Measurements from ENCODE around the gene SEMA3E. TPM values are rescaled to one million over a fixed set of nuclear protein-coding genes. Genes with fewer than 3 reads are reported as not detected.

Gene SEMA3E
- total RNA-seq, 1 donor = 16.1 TPM

DNA sequence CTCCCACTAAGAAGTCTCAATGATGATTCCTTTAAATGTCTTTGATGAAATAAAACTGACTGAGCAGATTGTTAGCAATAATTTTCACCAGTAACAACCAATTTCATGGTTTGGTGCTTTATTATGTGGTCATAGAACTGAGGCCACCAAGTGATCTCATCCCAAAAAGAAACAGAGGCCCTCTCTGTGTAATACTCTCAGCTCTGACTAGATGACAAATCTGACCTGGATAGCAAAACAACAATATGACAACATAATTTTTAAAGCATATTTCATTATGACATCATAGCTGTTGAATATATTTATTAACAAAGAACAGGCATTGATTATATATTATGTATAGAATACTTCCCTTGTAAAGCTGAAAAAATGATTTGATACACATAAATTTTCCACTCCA, 5.9 kb downstream of the SEMA3E start:
- H3K4me3 ChIP-seq (ENCODE audit: low read depth, low read length) = no peak overlapping the region
- DNase-seq (ENCODE audit: low read depth) = no peak
- TF ChIP-seq, protein P1, sequence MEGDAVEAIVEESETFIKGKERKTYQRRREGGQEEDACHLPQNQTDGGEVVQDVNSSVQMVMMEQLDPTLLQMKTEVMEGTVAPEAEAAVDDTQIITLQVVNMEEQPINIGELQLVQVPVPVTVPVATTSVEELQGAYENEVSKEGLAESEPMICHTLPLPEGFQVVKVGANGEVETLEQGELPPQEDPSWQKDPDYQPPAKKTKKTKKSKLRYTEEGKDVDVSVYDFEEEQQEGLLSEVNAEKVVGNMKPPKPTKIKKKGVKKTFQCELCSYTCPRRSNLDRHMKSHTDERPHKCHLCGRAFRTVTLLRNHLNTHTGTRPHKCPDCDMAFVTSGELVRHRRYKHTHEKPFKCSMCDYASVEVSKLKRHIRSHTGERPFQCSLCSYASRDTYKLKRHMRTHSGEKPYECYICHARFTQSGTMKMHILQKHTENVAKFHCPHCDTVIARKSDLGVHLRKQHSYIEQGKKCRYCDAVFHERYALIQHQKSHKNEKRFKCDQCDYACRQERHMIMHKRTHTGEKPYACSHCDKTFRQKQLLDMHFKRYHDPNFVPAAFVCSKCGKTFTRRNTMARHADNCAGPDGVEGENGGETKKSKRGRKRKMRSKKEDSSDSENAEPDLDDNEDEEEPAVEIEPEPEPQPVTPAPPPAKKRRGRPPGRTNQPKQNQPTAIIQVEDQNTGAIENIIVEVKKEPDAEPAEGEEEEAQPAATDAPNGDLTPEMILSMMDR (IDR thresholded peaks at IDR 0.05; ENCODE audit: insufficient read depth, low read length) = no peak

GRCh38 chr7:83640731-83641537, 8.0 kb downstream of the SEMA3E start:
- DNase-seq (ENCODE audit: low read depth) = no peak
- TF ChIP-seq, protein P1 (IDR thresholded peaks at IDR 0.05; ENCODE audit: insufficient read depth, low read length) = no peak
- no peak overlapping the region for H3K4me3 ChIP-seq (ENCODE audit: low read depth, low read length)

- H3K4me3 ChIP-seq (ENCODE audit: low read depth, low read length) = no peak overlapping the region
- no peak for DNase-seq (ENCODE audit: low read depth)
- TF ChIP-seq, protein P1 (IDR thresholded peaks at IDR 0.05; ENCODE audit: insufficient read depth, low read length) = no peak
Measured at GRCh38 chr7:83640240-83640639, 8.7 kb downstream of the SEMA3E start.

- no peak for DNase-seq (ENCODE audit: low read depth)
- no peak overlapping the region for H3K4me3 ChIP-seq (ENCODE audit: low read depth, low read length)
- TF ChIP-seq, protein P1 (IDR thresholded peaks at IDR 0.05; ENCODE audit: insufficient read depth, low read length) = no peak
Measured at GRCh38 chr7:83633516-83633915, 15.4 kb downstream of the SEMA3E start.

DNA sequence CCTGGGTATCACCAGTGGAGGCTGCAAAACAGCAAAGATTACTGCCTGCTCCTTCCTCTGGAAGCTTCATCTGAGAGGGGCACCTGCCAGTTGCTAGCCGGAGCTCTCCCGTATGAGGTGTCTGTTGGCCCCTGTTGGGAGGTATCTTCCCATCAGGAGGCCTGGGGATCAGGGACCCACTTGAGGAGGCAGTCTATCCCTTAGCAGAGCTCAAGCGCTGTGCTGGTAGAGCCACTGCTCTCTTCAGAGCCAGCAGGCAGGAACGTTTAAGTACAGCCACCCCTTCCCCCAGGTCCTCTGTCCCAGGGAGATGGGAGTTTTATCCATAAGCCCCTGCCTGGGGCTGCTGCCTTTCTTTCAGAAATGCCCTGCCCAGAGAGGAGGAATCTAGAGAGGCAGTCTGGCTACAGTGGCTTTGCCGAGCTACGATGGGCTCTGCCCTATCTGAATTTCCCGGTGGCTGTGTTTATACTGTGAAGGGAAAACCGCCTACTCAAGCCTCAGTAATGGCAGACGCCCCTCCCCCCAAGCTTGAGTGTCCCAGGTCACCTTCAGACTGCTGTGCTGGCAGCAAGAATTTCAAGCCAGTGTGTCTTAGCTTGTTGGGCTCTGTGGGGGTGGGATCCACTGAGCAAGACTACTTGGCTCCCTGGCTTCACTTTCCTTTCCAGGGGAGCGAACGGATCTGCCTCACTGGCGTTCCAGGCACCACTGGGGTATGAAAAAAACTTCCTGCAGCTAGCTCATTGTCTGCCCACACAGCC, 19.6 kb downstream of the SEMA3E start:
- TF ChIP-seq, protein P1 (IDR thresholded peaks at IDR 0.05; ENCODE audit: insufficient read depth, low read length) = no peak
- H3K4me3 ChIP-seq (ENCODE audit: low read depth, low read length) = no peak overlapping the region

DNA sequence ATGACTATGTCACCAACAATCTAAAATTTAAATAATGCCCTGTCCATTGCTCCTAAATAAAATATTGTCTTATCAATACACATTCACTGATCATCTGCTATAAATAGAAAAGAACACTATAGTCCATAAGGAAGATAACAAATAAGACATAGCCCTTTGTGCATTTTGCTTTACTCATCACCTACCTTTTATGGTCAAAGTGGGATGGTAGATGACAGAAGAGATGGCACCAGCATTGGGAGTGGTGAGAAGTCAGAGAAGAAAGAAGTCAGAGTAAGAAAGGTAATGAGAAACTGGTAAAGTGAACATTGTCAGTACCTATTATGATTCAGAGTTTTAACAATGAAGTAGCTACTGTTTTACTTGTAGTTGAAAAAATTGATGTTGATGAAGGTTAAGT, 31.1 kb downstream of the SEMA3E start:
- TF ChIP-seq, protein P1 (IDR thresholded peaks at IDR 0.05; ENCODE audit: insufficient read depth, low read length) = no peak
- H3K4me3 ChIP-seq (ENCODE audit: low read depth, low read length) = no peak overlapping the region
- no peak for DNase-seq (ENCODE audit: low read depth)

More for the DNA sequence above, 19.6 kb downstream of the SEMA3E start:
- no peak for DNase-seq (ENCODE audit: low read depth)

Measured in fibroblast of the aortic adventitia (primary cell).